Cardiac muscle cell (in vitro differentiated cells and primary cell): ENCODE data around the gene LDB3. TPM values are rescaled to one million over a fixed set of nuclear protein-coding genes. Genes with fewer than 3 reads are reported as not detected.

Source experiments
- DNase-seq, 2 donors: peaks; one replicate each; pipeline versions ENCODE4 v3.0.0 to v3.0.0-alpha.2; 2010 to 2017; ENCODE audit warnings: low read depth in 1 of 2, low spot score in 1 of 2
- H3K27ac ChIP-seq: fragments of 200-600 bp; sonication (generic); 2 replicates; pipeline ENCODE4 v1.5.1; 2016
- H3K27me3 ChIP-seq: fragments of 200-600 bp; sonication (generic); 2 replicates; pipeline ENCODE4 v1.6.0; 2016; ENCODE audit warnings: control low read depth
- H3K36me3 ChIP-seq: fragments of 200-600 bp; sonication (generic); 2 replicates; pipeline ENCODE4 v1.5.1; 2016; ENCODE audit warnings: control low read depth
- H3K4me1 ChIP-seq: fragments of 200-600 bp; sonication (generic); 2 replicates; pipeline ENCODE4 v1.8.1; 2017; ENCODE audit warnings: low read depth, mild to moderate bottlenecking, mixed run types
- H3K4me3 ChIP-seq: fragments of 200-600 bp; sonication (generic); 2 replicates; pipeline ENCODE4 v1.5.1; 2016; ENCODE audit warnings: mild to moderate bottlenecking
- H3K9me3 ChIP-seq: fragments of 200-600 bp; sonication (generic); 2 replicates; pipeline ENCODE4 v1.5.1; 2017; ENCODE audit warnings: low read depth, mild to moderate bottlenecking, control low read depth
- CTCF ChIP-seq: IDR thresholded peaks from 2 replicates; pipeline ENCODE4 v1.5.1; 2012; ENCODE audit warnings: low read depth, mild to moderate bottlenecking, low read length
- polyA plus RNA-seq: library from polyadenylated mRNA; unstranded; fragments of >200 nt; fragmentation: Nextera tagmentation; extraction: Ambion mirVana; gene quantifications from 2 replicates; pipeline ENCODE4 v1.2.1, GENCODE V29; 2016
- total RNA-seq: library from RNA; depleted of rRNA; stranded (reverse); fragments of >200 nt; gene quantifications from 2 replicates; pipeline ENCODE4 v1.2.3, GENCODE V29; 2016

Gene LDB3
- total and polyA plus RNA-seq, 2 experiments from 2014 or later = 213 to 317 TPM

GRCh38 chr10:86723009-86723408 lies 54.7 kb downstream of the LDB3 start:
- TF ChIP-seq CTCF = no peak
- Histone ChIP-seq H3K27ac (no peak overlapping the region), H3K27me3 (no peaks in the 10 kb centered on the region), H3K9me3 (no peaks in the 10 kb centered on the region), H3K4me1 (no peaks in the 10 kb centered on the region), H3K36me3 (peaks cover 86% of the 10 kb centered on the region), H3K4me3 (no peak overlapping the region)
- DNase-seq = no peak

GRCh38 chr10:86724445-86724844 lies 56.1 kb downstream of the LDB3 start:
- Histone ChIP-seq H3K4me1 (no peaks in the 10 kb centered on the region), H3K27me3 (no peaks in the 10 kb centered on the region), H3K9me3 (no peaks in the 10 kb centered on the region), H3K27ac (no peak overlapping the region), H3K36me3 (peaks cover 81% of the 10 kb centered on the region), H3K4me3 (no peak overlapping the region)
- no peak for TF ChIP-seq CTCF
- no peak for DNase-seq

- Histone ChIP-seq H3K36me3 (peaks cover 72% of the 10 kb centered on the region), H3K4me3 (no peak overlapping the region), H3K27ac (peak overlapping the region; percentile 99), H3K4me1 (no peaks in the 10 kb centered on the region), H3K9me3 (no peaks in the 10 kb centered on the region), H3K27me3 (no peaks in the 10 kb centered on the region)
- no peak for DNase-seq
- no peak for TF ChIP-seq CTCF
Measured at GRCh38 chr10:86725980-86726676, 57.8 kb downstream of the LDB3 start.

GRCh38 chr10:86726677-86726999 lies 58.3 kb downstream of the LDB3 start:
- DNase-seq = no peak
- H3K4me1 ChIP-seq = peaks cover 2% of the 10 kb centered on the region
- H3K9me3 ChIP-seq = no peaks in the 10 kb centered on the region
- H3K4me3 ChIP-seq = no peak overlapping the region
- peaks cover 67% of the 10 kb centered on the region for H3K36me3 ChIP-seq
- H3K27ac ChIP-seq = peak overlapping the region; percentile 99
- no peaks in the 10 kb centered on the region for H3K27me3 ChIP-seq
- TF ChIP-seq CTCF = no peak

- Histone ChIP-seq H3K4me3 (no peak overlapping the region), H3K27ac (peak overlapping the region; percentile 99), H3K9me3 (no peaks in the 10 kb centered on the region), H3K4me1 (peaks cover 8% of the 10 kb centered on the region), H3K36me3 (peaks cover 65% of the 10 kb centered on the region), H3K27me3 (no peaks in the 10 kb centered on the region)
- DNase-seq = no peak
- TF ChIP-seq CTCF = no peak
Measured at GRCh38 chr10:86727470-86727869, 59.2 kb downstream of the LDB3 start.
